ENCODE results near the gene H19.

H19 gene

DNA sequence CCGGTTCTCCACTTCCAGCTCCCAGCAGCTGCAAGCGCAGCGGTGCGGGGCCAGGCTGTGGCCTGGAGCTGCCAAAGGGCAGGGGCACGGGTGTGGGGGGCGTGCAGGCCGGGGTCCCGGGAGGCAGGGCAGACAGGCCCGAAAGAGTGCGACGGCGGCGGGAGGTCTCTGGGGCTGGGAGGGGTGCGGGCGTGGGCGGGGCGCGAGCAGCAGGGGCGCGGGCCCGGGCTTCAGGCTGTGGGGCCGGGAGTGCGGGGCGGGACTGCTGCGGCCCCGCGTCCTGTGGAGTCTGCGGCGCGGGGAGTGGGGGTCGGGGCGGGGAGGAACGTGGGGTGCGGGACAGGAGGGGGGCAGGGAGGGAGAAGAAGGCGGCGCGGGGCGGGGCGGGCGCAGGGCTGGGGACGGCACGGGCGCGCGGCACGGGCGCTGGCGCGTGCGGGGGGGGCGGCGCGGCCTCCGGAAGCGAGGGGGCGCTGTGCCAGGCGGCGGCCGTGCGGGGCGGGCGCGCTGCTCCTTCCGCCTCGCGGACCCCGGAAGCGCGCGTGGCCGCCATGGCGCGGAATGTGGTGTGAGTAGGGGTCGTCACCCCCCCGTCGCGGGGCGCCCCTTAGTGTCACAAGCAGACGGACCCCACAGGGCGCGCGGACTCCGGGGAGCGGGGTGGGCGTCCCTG, 50.7 kb downstream of the H19 start, which contains the start of gene MRPL23:
MRPL23 (plus strand) TSS at position 521 of the 673 bp plus-strand sequence; CDS start at position 552, 31 bp downstream.
- no peak for DNase-seq (ENCODE audit: low spot score)
